Measurements from ENCODE around the gene UCN2.
"Not testable (repeated sequence)": the region's sequence is repeated elsewhere in the genome, so short reads cannot be mapped to it uniquely, and the experiment has no call there.

The UCN2 gene

DNA sequence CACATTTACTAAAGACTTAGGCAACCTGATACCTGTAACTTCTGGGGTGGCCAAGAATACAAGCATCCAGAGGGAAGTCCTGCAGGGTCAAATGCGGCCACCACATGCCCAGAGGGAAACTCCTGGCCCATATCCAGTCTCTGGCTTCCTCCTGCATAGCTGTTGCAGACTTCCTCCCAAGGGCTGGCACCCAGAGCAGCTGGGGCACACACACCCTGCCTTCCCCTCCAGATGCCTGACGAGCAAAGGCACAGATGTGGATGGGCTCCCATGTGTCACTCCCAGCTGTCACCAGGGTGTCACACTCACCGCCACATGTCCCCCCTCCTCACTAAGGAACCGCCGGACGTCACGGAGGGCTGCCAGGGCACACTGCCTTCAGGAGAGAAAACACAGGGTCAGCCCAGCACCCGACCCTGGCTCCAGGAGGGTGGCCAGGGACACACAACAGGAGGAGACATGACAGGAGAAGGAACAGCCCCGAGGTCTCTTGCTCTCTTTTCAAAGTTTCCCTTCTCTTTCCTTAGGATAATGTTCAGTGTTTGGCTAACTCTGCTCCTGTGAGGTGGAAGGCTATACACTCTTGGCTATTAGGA, 20.2 kb downstream of the UCN2 start:
- no peak for DNase-seq (ENCODE audit: low read depth in 1 of 2, low spot score in 1 of 2)

- DNase-seq (ENCODE audit: low read depth in 1 of 2, low spot score in 1 of 2): no peak
Observed at GRCh38 chr3:48538451-48538850, 25.1 kb downstream of the UCN2 start.

DNA sequence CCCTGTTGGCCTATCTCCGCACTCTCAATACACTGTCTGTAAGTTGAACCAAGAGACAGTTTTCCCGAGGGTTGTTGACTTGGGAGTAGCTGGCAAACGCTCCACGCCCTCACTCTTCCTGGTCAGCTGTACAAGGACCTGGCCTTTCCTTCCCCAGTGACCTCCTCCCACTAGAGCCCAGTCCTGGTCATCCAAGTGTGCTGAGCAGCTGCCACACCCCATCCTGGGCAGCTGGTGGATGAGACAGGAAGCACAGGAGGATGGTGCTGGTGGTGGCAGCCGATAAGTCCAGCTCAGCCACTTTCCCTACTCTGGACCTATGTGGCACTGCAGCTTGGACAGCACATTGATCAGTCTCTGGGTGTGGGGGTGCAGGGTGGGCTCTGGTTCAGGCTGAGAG, 26.8 kb downstream of the UCN2 start:
- no peak for DNase-seq (ENCODE audit: low read depth in 1 of 2, low spot score in 1 of 2)

- DNase-seq (ENCODE audit: low read depth in 1 of 2, low spot score in 1 of 2): no peak
Observed at GRCh38 chr3:48536116-48536515, 27.5 kb downstream of the UCN2 start.

DNA sequence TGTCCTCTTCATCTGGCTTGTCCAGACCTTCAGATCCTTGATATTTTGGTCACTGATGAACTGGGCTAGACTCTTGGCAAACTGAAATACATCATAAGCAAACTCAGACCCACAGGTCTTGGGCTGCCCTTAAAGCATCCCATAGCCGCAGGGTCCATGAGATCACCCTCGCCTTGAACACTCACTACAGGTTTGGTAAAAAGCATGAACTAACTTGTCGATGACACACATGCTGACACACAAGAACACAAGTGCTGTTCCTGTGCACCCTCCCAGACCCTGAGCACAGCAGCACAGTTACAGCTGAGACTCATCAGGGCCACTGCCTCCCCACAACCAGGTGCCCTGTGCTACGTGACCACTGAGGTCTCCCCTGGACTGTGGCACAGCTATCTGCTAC, 28.0 kb downstream of the UCN2 start:
- no peak for DNase-seq (ENCODE audit: low read depth in 1 of 2, low spot score in 1 of 2)

DNA sequence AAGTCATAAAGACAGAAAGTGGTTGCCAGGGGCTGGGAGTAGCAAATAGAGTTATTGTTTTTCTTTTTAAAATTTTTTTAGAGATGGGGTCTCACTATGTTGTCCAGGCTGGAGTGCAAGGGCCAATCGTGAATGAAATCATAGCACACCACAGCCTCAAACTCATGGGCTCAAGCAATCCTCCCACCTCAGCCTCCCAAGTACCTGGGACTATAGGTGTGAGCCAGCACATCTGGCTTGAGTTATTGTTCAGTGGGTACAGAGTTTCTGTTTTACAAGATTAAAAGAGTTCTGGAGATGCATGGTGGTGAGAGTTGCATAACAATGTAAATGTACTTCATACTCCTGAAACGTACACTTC, 30.6 kb downstream of the UCN2 start:
- no peak for DNase-seq (ENCODE audit: low read depth in 1 of 2, low spot score in 1 of 2)

DNA sequence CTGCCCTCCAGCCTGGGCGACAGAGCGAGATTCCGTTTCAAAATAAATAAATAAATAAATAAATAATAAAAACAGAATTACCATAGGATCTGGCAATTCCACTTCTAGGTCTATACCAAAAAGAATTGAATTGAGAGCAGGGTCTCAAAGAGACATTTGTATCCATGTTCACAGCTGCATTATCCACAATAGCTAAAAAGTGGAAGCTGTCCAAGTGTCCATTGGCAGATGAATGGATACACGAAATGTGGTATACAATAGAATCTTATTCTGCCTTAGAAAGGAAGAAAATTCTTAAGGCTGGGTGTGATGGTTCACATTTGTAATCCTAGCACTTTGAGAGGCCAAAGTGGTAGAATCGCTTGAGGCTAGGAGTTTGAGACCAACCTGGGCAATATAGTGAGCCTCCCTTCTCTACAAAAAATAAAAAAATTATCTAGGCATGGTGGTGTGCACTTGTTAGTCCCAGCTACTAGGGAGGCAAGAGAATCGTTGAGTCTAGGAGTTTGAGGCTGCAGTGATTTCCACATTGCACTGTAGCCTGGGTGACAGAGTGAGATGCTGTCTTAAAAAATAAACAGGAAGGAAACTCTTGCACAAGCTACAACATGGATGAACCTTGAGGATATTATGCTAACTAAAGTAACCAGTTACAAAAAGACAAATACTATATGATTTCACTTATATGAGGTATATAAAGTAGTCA, 31.2 kb downstream of the UCN2 start:
- no peak for DNase-seq (ENCODE audit: low read depth in 1 of 2, low spot score in 1 of 2)

DNA sequence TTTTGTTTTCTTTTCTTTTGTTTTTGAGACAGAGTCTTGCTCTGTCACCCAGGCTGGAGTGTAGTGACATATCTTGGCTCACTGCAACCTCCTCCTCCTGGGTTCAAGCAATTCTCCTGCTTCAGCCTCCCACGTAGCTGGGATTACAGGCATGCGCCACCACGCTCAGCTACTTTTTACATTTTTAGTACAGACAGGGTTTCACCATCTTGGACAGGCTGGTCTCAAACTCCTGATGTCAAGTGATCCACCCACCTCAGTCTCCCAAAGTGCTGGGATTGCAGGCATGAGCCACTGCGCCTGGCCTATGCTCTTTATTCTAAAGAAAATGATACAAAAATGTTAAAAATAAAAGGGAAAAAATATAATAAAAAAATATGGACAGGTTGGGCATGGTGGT, 32.9 kb downstream of the UCN2 start:
- not testable (repeated sequence) for DNase-seq (ENCODE audit: low read depth in 1 of 2, low spot score in 1 of 2)

- no peak for DNase-seq (ENCODE audit: low read depth in 1 of 2, low spot score in 1 of 2)
Observed at GRCh38 chr3:48528754-48529153, 34.8 kb downstream of the UCN2 start.

- no peak for DNase-seq (ENCODE audit: low read depth in 1 of 2, low spot score in 1 of 2)
Observed at GRCh38 chr3:48528048-48528447, 35.5 kb downstream of the UCN2 start.

GRCh38 chr3:48524970-48525369, 38.6 kb downstream of the UCN2 start:
- no peak for DNase-seq (ENCODE audit: low read depth in 1 of 2, low spot score in 1 of 2)

DNA sequence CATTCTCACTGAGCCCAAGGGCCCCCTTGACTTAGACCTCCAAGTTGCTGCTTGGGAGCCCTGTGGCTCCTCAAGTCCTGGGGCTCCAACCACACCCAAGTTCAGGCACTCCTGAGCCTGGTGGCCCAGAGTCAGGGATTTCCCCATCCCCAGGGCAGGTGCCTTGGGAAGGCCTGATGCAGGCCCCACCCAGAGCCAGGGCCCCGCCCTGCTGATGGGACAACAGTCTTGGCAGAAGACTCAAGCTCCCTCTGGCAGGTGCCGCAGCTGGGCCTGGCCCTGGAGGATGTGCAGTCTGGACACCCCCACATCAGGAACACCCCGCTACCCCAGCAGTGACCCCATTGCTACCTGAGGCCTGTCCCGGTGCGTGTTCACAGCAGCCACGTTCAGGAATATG, 41.9 kb downstream of the UCN2 start:
- no peak for DNase-seq (ENCODE audit: low read depth in 1 of 2, low spot score in 1 of 2)

GRCh38 chr3:48519277-48519643, 44.3 kb downstream of the UCN2 start:
- no peak for DNase-seq (ENCODE audit: low read depth in 1 of 2, low spot score in 1 of 2)

- no peak for DNase-seq (ENCODE audit: low read depth in 1 of 2, low spot score in 1 of 2)
Observed at GRCh38 chr3:48518638-48519276, 44.8 kb downstream of the UCN2 start.

GRCh38 chr3:48518069-48518468, 45.5 kb downstream of the UCN2 start:
- DNase-seq (ENCODE audit: low read depth in 1 of 2, low spot score in 1 of 2): no peak

- DNase-seq (ENCODE audit: low read depth in 1 of 2, low spot score in 1 of 2): no peak
Observed at GRCh38 chr3:48516571-48516970, 47.0 kb downstream of the UCN2 start.

DNA sequence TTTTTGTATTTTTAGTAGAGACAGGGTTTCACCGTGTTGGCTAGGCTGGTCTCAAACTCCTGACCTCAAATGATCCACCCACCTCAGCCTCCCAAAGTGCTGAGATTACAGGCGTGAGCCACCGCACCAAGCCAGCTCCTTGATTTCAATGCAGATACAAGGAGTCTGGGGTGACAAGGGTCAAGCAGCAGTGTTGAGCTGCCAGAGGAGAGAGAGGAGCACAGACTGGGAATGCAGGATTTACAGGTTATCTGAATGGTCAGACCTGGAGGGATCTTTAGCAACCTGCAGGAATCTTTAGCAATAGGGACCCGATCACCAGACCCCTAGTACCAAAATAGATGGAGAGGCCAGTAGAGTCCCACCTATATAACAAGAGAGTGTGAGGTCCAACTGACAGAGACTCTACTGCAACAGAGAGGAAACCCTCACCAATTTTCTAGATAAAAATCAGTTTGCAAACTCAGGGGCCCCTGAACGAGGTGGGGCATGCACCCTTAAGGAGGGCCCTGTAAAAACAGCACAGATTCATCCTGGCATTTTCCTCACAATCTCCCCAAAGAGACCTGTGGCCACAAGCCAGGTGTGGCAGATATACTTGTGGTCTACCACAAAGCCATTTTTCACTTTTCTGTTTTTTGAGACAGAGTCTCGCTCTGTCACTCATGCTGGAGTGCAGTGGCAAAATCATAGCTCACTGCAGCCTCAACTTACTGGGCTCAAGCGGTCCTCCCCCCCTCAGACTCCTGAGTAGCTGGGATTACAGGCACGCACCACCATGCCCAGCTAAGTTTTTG, 49.0 kb downstream of the UCN2 start:
- no peak for DNase-seq (ENCODE audit: low read depth in 1 of 2, low spot score in 1 of 2)
